IMR-90 (cell line): Measurements from ENCODE around the gene DGKG. TPM values are rescaled to one million over a fixed set of nuclear protein-coding genes. Genes with fewer than 3 reads are reported as not detected.

Experiments
- ATAC-seq: fragments of 200-7000 bp; cut with Tn5 transposase; 2 replicates; pipeline ENCODE4 v1.9.1; 2020; ENCODE audit warnings: low read depth, mild to moderate bottlenecking, moderate library complexity
- BruUV-seq: library from RNA; stranded (reverse); fragments of 400-500 nt; replicated peaks from 2 replicates; lab custom pipeline; 2021; lab: Mats Ljungman, UMichigan
- CTCF ChIA-PET: fragments of 300-600 bp; formaldehyde crosslinking; extraction: SDS; loops from one replicate; lab custom pipeline; 2021; ENCODE audit warnings: antibody characterized with exemption; lab: Yijun Ruan, JAX
- POLR2A ChIA-PET: fragments of 300-600 bp; sonication (Branson Sonifier 250); formaldehyde crosslinking; loops from one replicate; lab custom pipeline; 2022; ENCODE audit warnings: antibody characterized with exemption; ENCODE audit not compliant: unreplicated experiment; lab: Charles Lee
- DNase-seq: peaks from one replicate; pipeline ENCODE4 v3.0.0; 2013
- H2AFZ ChIP-seq: replicated peaks from 2 replicates; pipeline ENCODE3; 2013; ENCODE audit warnings: low read length, mild to moderate bottlenecking; ENCODE audit not compliant: poor library complexity
- H2AK5ac ChIP-seq: 2 replicates; pipeline ENCODE4 v1.6.1; 2013; ENCODE audit warnings: low read depth, low read length, inconsistent platforms
- H2AK9ac ChIP-seq: replicated peaks from 2 replicates; pipeline ENCODE3; 2013; ENCODE audit warnings: mild to moderate bottlenecking, low read depth, low read length, moderate library complexity; ENCODE audit not compliant: poor library complexity
- H2BK120ac ChIP-seq: 2 replicates; pipeline ENCODE4 v1.6.1; 2013; ENCODE audit warnings: low read depth, low read length, inconsistent platforms
- H2BK15ac ChIP-seq: 3 replicates; pipeline ENCODE4 v1.6.1; 2013; ENCODE audit warnings: low read depth, low read length, inconsistent platforms
- H2BK20ac ChIP-seq: 2 replicates; pipeline ENCODE4 v1.6.1; 2013; ENCODE audit warnings: low read depth, mild to moderate bottlenecking, inconsistent platforms, low read length, moderate library complexity
- H2BK5ac ChIP-seq: 2 replicates; pipeline ENCODE4 v1.6.1; 2013; ENCODE audit warnings: mild to moderate bottlenecking, low read depth, low read length, inconsistent platforms; ENCODE audit not compliant: poor library complexity, severe bottlenecking
- H3K14ac ChIP-seq: replicated peaks from 2 replicates; pipeline ENCODE4 v1.6.1; 2013; ENCODE audit warnings: low read depth, low read length, inconsistent platforms
- H3K18ac ChIP-seq: 2 replicates; pipeline ENCODE4 v1.6.1; 2013; ENCODE audit warnings: low read depth, low read length, control low read depth
- H3K23ac ChIP-seq: 2 replicates; pipeline ENCODE4 v1.6.1; 2013; ENCODE audit warnings: low read depth, low read length, inconsistent platforms
- H3K27ac ChIP-seq: 2 replicates; pipeline ENCODE4 v1.5.1; 2013; ENCODE audit warnings: mild to moderate bottlenecking, control low read depth, low read length; ENCODE audit not compliant: insufficient read depth
- H3K27me3 ChIP-seq: 2 replicates; pipeline ENCODE4 v1.6.1; 2013; ENCODE audit warnings: low read length; ENCODE audit not compliant: control insufficient read depth, insufficient read depth
- H3K36me3 ChIP-seq: 2 replicates; pipeline ENCODE4 v1.6.1; 2013; ENCODE audit warnings: low read length, mixed read lengths; ENCODE audit not compliant: control insufficient read depth, insufficient read depth
- H3K4ac ChIP-seq: 2 replicates; pipeline ENCODE4 v1.6.1; 2013; ENCODE audit warnings: low read depth, low read length, inconsistent platforms
- H3K4me1 ChIP-seq: 2 replicates; pipeline ENCODE4 v1.6.1; 2013; ENCODE audit warnings: low read length, mixed read lengths; ENCODE audit not compliant: control insufficient read depth, insufficient read depth
- H3K4me2 ChIP-seq: 2 replicates; pipeline ENCODE4 v1.6.1; 2013; ENCODE audit warnings: low read depth, mild to moderate bottlenecking, control low read depth, low read length, moderate library complexity
- H3K4me3 ChIP-seq: 2 replicates; pipeline ENCODE4 v1.5.1; 2013; ENCODE audit warnings: low read depth, mild to moderate bottlenecking, control low read depth, low read length, moderate library complexity; ENCODE audit not compliant: insufficient read depth
- H3K56ac ChIP-seq: 2 replicates; pipeline ENCODE4 v1.6.1; 2013; ENCODE audit warnings: low read length, inconsistent platforms; ENCODE audit not compliant: insufficient read depth; ENCODE audit errors: extremely low read depth
- H3K79me1 ChIP-seq, 2 experiments: 2 replicates each; pipeline ENCODE4 v1.6.1; 2013; ENCODE audit warnings: low read length in 2 of 2, inconsistent platforms in 1 of 2, low read depth in 1 of 2
- H3K9ac ChIP-seq: 2 replicates; pipeline ENCODE4 v1.6.1; 2013; ENCODE audit warnings: low read depth, low read length, control low read depth
- H3K9me1 ChIP-seq: 2 replicates; pipeline ENCODE4 v1.6.1; 2013; ENCODE audit warnings: low read length, inconsistent platforms; ENCODE audit not compliant: insufficient read depth
- H3K9me3 ChIP-seq: 2 replicates; pipeline ENCODE4 v1.6.1; 2013; ENCODE audit warnings: low read length; ENCODE audit not compliant: control insufficient read depth, insufficient read depth
- H4K20me1 ChIP-seq: 2 replicates; pipeline ENCODE4 v1.6.1; 2013; ENCODE audit warnings: low read length, inconsistent platforms; ENCODE audit not compliant: insufficient read depth
- H4K5ac ChIP-seq: 2 replicates; pipeline ENCODE4 v1.6.1; 2013; ENCODE audit warnings: mild to moderate bottlenecking, low read depth, low read length, control low read depth
- H4K8ac ChIP-seq, 2 experiments: 2 replicates each; pipeline ENCODE4 v1.6.1; 2013; ENCODE audit warnings: low read depth in 2 of 2, low read length in 2 of 2, control low read depth in 1 of 2, inconsistent platforms in 1 of 2
- H4K91ac ChIP-seq: 2 replicates; pipeline ENCODE4 v1.6.1; 2013; ENCODE audit warnings: low read depth, low read length, inconsistent platforms; ENCODE audit not compliant: insufficient read depth
- CHD1 ChIP-seq: IDR thresholded peaks from 2 replicates; pipeline ENCODE4 v1.6.1; 2012; ENCODE audit warnings: low read depth, low read length, improper control_type of control experiment
- FOS ChIP-seq: fragments of 150-350 bp; IDR thresholded peaks from 2 replicates; pipeline ENCODE4 v1.6.1; 2016; ENCODE audit warnings: low read depth, low read length
- MAFK ChIP-seq: IDR thresholded peaks from 2 replicates; pipeline ENCODE4 v1.6.1; 2012; ENCODE audit warnings: low read depth, low read length, improper control_type of control experiment
- NFE2L2 ChIP-seq: fragments of 150-350 bp; IDR thresholded peaks from 2 replicates; pipeline ENCODE4 v1.6.1; 2016; ENCODE audit warnings: low read depth, mild to moderate bottlenecking, low read length
- RAD21 ChIP-seq: IDR thresholded peaks from 2 replicates; pipeline ENCODE4 v1.6.1; 2012; ENCODE audit warnings: low read length, improper control_type of control experiment
- RCOR1 ChIP-seq: IDR thresholded peaks from 2 replicates; pipeline ENCODE4 v1.6.1; 2012; ENCODE audit warnings: mild to moderate bottlenecking, low read length, improper control_type of control experiment; ENCODE audit not compliant: insufficient replicate concordance
- SMC3 ChIP-seq: fragments of 150-350 bp; IDR thresholded peaks from 2 replicates; pipeline ENCODE4 v1.6.1; 2016; ENCODE audit warnings: low read depth, mild to moderate bottlenecking, antibody characterized with exemption, low read length, moderate library complexity
- WGBS, 2 experiments: methylation state at CpG; one replicate each; pipeline versions ENCODE4 v1.1.5 to v1.1.7; 2013; ENCODE audit warnings: missing lambda C conversion rate in 2 of 2; ENCODE audit not compliant: insufficient read length in 1 of 2; ENCODE audit errors: extremely low coverage in 2 of 2; 5-methylcytosine and 5-hydroxymethylcytosine counted together
- dilution Hi-C: fragments of 300-500 bp; cut with HindIII; formaldehyde crosslinking; loops from one replicate; pipeline ENCODE4 v1.14.3; 2018; ENCODE audit warnings: low sequenced_read_pairs; ENCODE audit not compliant: unreplicated experiment
- in situ Hi-C: fragments of 300-500 bp; cut with MboI; formaldehyde crosslinking; loops from 3 replicates; pipeline ENCODE4 v1.14.3; 2019; ENCODE audit warnings: low sequenced_read_pairs, inconsistent platforms, mixed read lengths
- intact Hi-C: fragments of 100-400 bp; cut with micrococcal nuclease; formaldehyde crosslinking; loops from 2 replicates; pipeline ENCODE4 v1.10.0; 2022
- polyA plus RNA-seq, 3 experiments: library from polyadenylated mRNA; depleted of rRNA; stranded (reverse); fragments of >200 nt; gene quantifications; 2 replicates each; pipeline ENCODE4 v1.2.3, GENCODE V29; 2012; ENCODE audit warnings: low replicate concordance in 1 of 3
- total RNA-seq: library from RNA; depleted of rRNA; stranded (reverse); fragments of >200 nt; gene quantifications from 2 replicates; pipeline ENCODE4 v1.2.3, GENCODE V29; 2012
- TF ChIP-seq, protein P1 (sequence below): fragments of 150-350 bp; IDR thresholded peaks from 2 replicates; pipeline ENCODE4 v1.6.1; 2016; ENCODE audit warnings: low read depth, mild to moderate bottlenecking, low read length, moderate library complexity, borderline replicate concordance
- TF ChIP-seq, protein P2 (sequence below): conservative IDR thresholded peaks from 2 replicates; pipeline ENCODE4 v1.5.1; 2012; ENCODE audit warnings: mild to moderate bottlenecking, low read depth, low read length, improper control_type of control experiment

DGKG gene
- total and polyA plus RNA-seq, 2 of the 4 experiments (the other 2 are of a cell fraction): 1.2 to 4.1 TPM

DNA sequence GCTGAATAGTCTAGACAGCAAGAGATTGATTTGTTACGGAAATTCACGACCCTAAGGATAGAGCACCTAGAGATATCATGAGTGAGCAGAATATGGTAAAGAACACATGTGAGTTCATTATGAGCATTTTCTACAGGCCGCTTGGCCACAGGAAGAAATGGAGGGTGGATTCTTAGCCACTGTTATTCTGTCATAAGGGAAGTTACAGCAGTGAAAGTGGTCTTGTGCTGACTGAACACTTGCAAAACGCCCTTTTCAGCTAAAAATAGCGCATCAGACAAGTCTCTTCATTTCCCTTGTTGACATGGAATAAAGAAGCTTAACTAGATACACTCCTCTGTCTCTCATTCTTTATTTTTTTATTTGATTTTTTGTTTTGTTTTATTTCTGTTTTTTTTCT, 19.8 kb downstream of the DGKG start:
- H3K9me1 ChIP-seq: no peaks in the 10 kb centered on the region
- ATAC-seq (no peak), DNase-seq (no peak)
- no peak overlapping the region for H3K23ac ChIP-seq
- POLR2A ChIA-PET: no interaction called here
- no peak overlapping the region for H2BK20ac ChIP-seq
- H4K5ac ChIP-seq: no peak overlapping the region
- no peak overlapping the region for H3K56ac ChIP-seq
- no peak overlapping the region for H4K8ac ChIP-seq
- no peak overlapping the region for H3K4me3 ChIP-seq
- dilution Hi-C loops (no loop called here), intact Hi-C loops (no loop called here), in situ Hi-C loops (no loop called here)
- no peak overlapping the region for H2AK9ac ChIP-seq
- H4K91ac ChIP-seq: no peak overlapping the region
- no peak overlapping the region for H3K4ac ChIP-seq
- H2AK5ac ChIP-seq: no peak overlapping the region
- H3K79me1 ChIP-seq: no peaks in the 10 kb centered on the region
- no peak overlapping the region for H3K27ac ChIP-seq
- no peak overlapping the region for H3K9ac ChIP-seq
- H3K4me1 ChIP-seq: no peaks in the 10 kb centered on the region
- no peaks in the 10 kb centered on the region for H3K36me3 ChIP-seq
- 89% methylated on average over 1 of the region's 5 CpGs; no CpG with 5 or more reads in 1 of the 2 experiments for WGBS, 2 experiments
- CTCF ChIA-PET: no interaction called here
- H3K18ac ChIP-seq: no peak overlapping the region
- no TSS peak for BruUV-seq
- no peak overlapping the region for H2BK120ac ChIP-seq
- no peak overlapping the region for H2AFZ ChIP-seq
- H2BK15ac ChIP-seq: no peak overlapping the region
- H2BK5ac ChIP-seq: no peak overlapping the region
- no peak overlapping the region for H3K4me2 ChIP-seq
- no peak overlapping the region for H3K14ac ChIP-seq
- H3K9me3 ChIP-seq: no peaks in the 10 kb centered on the region
- H4K20me1 ChIP-seq: no peaks in the 10 kb centered on the region
- TF ChIP-seq NFE2L2 (no peak), RCOR1 (no peak), FOS (no peak), MAFK (no peak), RAD21 (no peak), SMC3 (no peak), CHD1 (no peak)
- TF ChIP-seq, protein P1, sequence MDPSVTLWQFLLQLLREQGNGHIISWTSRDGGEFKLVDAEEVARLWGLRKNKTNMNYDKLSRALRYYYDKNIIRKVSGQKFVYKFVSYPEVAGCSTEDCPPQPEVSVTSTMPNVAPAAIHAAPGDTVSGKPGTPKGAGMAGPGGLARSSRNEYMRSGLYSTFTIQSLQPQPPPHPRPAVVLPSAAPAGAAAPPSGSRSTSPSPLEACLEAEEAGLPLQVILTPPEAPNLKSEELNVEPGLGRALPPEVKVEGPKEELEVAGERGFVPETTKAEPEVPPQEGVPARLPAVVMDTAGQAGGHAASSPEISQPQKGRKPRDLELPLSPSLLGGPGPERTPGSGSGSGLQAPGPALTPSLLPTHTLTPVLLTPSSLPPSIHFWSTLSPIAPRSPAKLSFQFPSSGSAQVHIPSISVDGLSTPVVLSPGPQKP: no peak
- TF ChIP-seq, protein P2, sequence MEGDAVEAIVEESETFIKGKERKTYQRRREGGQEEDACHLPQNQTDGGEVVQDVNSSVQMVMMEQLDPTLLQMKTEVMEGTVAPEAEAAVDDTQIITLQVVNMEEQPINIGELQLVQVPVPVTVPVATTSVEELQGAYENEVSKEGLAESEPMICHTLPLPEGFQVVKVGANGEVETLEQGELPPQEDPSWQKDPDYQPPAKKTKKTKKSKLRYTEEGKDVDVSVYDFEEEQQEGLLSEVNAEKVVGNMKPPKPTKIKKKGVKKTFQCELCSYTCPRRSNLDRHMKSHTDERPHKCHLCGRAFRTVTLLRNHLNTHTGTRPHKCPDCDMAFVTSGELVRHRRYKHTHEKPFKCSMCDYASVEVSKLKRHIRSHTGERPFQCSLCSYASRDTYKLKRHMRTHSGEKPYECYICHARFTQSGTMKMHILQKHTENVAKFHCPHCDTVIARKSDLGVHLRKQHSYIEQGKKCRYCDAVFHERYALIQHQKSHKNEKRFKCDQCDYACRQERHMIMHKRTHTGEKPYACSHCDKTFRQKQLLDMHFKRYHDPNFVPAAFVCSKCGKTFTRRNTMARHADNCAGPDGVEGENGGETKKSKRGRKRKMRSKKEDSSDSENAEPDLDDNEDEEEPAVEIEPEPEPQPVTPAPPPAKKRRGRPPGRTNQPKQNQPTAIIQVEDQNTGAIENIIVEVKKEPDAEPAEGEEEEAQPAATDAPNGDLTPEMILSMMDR: no peak
- peaks cover 1% of the 10 kb centered on the region for H3K27me3 ChIP-seq
